ENCODE data around the gene CCDC57. TPM values are rescaled to one million over a fixed set of nuclear protein-coding genes. Genes with fewer than 3 reads are reported as not detected.
"Not testable (repeated sequence)": the region's sequence is repeated elsewhere in the genome, so short reads cannot be mapped to it uniquely, and the experiment has no call there.

The CCDC57 gene
- total RNA-seq, 4 donors from 2014 or later, result 14.8 to 32.0 (median 21.9) TPM

- ATAC-seq (ENCODE audit: low FRiP score), result no peak
Measured at GRCh38 chr17:82148011-82148410, 64.6 kb downstream of the CCDC57 start.

GRCh38 chr17:82146663-82147654 is 65.7 kb downstream of the CCDC57 start:
- DNase-seq (ENCODE audit: low spot score), result no peak
- ATAC-seq (ENCODE audit: low FRiP score), result no peak
- no peak for TF ChIP-seq CTCF (IDR thresholded peaks at IDR 0.05)

More at GRCh38 chr17:82148011-82148410, 64.6 kb downstream of the CCDC57 start:
- DNase-seq (ENCODE audit: low spot score), result no peak
- no peak for TF ChIP-seq CTCF (IDR thresholded peaks at IDR 0.05)

DNA sequence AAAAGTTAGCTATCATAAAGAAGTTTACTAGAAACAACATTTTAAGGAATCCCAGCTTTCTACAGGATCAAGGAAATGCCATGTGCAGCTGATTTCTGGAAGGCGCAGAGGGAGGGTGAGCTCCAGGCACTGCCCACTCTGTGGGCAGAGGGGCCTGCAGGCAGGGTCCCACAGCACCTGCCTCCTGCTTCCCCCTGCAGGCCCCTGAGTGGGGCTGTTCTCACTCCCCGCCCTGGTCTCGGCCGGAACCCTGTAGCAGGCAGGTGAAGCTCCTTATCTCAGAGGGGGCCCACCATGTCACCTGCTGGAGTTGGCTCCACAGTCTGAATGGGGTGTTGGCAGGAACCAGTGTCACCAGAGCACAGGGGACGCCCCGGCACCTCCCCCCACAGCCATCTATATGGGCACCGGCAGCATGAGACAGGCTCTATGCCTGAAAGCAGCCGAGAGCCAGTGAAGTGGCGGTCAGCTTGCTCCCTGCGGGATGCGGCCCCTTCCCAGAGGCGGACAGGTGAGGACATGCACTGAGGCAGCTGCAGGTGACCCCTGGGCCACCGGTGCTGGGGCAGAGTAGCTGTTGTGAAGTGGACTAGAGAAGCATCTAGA is 67.0 kb downstream of the CCDC57 start:
- ATAC-seq (ENCODE audit: low FRiP score) (peak; percentile 14), DNase-seq (ENCODE audit: low spot score) (no peak)

DNA sequence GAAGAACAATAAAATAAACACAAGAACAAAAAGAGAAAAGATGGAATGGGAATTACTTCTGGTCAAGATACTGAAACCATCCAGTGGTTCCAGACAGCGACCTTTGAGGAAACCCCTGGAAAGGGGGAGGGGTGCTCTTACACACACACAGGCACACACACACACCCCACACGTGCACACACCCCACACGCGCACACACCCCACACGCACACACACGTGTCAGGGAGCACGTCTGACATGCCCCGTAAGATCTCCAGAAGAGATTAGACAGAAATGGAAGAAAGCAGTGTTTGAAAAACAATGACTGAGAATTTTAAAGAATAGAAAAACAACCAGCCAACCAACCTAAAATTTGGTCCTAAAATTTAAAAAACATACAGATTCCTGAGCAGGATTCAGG is 69.3 kb downstream of the CCDC57 start:
- ATAC-seq (ENCODE audit: low FRiP score), result no peak
- no peak for TF ChIP-seq CTCF (IDR thresholded peaks at IDR 0.05)
- DNase-seq (ENCODE audit: low spot score), result no peak

More for the DNA sequence above, 67.0 kb downstream of the CCDC57 start:
- no peak for TF ChIP-seq CTCF (IDR thresholded peaks at IDR 0.05)

DNA sequence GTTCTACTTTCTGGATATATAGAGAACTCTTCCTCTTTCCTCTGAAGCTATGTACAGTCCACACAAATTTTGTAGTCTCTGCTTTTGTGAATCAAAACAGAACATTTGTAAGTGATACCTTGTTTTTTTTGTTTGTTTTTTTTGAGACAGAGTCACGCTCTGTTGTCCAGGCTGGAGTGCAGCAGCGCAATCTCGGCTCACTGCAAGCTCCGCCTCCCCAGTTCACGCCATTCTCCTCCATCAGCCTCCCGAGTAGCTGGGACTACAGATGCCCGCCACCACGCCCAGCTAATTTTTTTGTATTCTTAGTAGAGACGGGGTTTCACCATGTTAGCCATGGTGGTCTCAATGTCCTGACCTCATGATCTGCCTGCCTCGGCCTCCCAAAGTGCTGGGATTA is 72.7 kb downstream of the CCDC57 start:
- not testable (repeated sequence) for ATAC-seq (ENCODE audit: low FRiP score); DNase-seq (ENCODE audit: low spot score)

- no peak for DNase-seq (ENCODE audit: low spot score)
- no peak for TF ChIP-seq CTCF (IDR thresholded peaks at IDR 0.05)
- no peak for ATAC-seq (ENCODE audit: low FRiP score)
Measured at GRCh38 chr17:82138511-82138992, 74.1 kb downstream of the CCDC57 start.

DNA sequence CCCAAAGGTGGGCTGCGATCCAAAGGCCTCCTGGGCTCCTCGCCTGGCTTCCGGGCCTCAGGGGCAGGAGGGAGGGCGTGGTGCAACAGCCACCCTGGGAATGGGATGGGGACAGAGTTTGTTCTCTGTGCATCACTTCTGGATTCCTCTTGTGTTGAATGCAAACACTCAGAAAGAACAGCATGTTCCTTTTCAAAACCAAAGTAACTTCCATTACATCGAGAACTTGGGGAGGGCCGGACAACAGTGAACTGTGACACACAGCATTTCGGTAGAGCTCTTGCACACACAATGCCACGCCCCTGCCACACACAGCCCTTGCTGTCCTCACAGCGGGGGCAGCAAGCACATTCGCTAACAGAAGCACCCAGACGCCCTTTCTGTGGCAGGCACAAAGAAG is 78.5 kb downstream of the CCDC57 start:
- no peak for TF ChIP-seq CTCF (IDR thresholded peaks at IDR 0.05)
- DNase-seq (ENCODE audit: low spot score) (no peak), ATAC-seq (ENCODE audit: low FRiP score) (peak; percentile 80)

DNA sequence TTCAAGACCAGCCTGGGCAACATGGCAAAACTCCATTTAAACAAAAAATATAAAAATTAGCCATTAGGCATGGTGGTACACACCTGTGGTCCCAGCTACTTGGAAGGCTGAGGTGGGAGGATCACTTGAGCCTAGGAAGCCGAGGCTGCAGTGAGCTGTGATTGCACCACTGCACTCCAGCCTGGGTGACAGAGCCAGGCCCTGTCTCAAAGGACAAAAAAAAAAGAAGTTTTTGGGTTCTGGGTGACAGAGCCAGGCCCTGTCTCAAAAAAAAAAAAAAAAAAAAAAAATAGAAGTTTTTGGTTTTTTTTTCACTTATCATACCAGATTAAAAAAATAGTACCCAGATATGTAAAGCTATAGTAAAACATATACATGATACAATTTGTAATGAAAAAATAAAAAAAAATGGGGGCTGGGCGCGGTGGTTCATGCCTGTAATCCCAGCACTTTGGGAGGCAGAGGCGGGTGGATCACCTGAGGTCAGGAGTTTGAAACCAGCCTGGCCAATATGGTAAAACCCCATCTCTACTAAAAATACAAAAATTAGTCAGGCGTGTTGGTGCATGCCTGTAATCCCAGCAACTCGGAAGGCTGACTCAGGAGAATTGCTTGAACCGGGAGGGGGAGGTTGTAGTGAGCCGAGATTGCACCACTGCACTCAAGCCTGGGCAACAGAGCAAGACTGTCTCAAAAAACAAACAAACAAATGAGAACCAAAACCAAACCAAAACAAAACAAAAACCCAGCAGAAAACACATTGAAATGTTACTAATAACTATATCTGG is 79.3 kb downstream of the CCDC57 start:
- not testable (repeated sequence) for DNase-seq (ENCODE audit: low spot score)
- peak; percentile 57 for ATAC-seq (ENCODE audit: low FRiP score)
